Endothelial cell of umbilical vein (primary cell): ENCODE results near the gene COL8A1. TPM values are rescaled to one million over a fixed set of nuclear protein-coding genes. Genes with fewer than 3 reads are reported as not detected.

Experiments used
- BruUV-seq: library from RNA; stranded (reverse); fragments of 400-500 nt; replicated peaks from 2 replicates; lab custom pipeline; 2021; lab: Mats Ljungman, UMichigan
- CTCF ChIA-PET: fragments of 300-600, 350-600 bp; sonication (Branson Sonifier 250); formaldehyde crosslinking; loops from one replicate; lab custom pipeline; 2021; ENCODE audit warnings: antibody characterized with exemption, inconsistent platforms; lab: Charles Lee
- POLR2A ChIA-PET: fragments of 300-600, 350-600 bp; sonication (Branson Sonifier 250); formaldehyde crosslinking; loops from one replicate; lab custom pipeline; 2021; ENCODE audit warnings: antibody characterized with exemption, inconsistent platforms; lab: Charles Lee
- DNase-seq: peaks from one replicate; pipeline ENCODE4 v3.0.0-alpha.2; 2011; ENCODE audit warnings: low read depth, low spot score
- FAIRE-seq: peaks from 2 replicates; lab custom pipeline; 2011; peaks lifted over from hg19 to GRCh38; lab: Jason Lieb, UNC
- H2AFZ ChIP-seq: 2 replicates; pipeline ENCODE4 v1.6.0; 2012; ENCODE audit warnings: low read depth, low read length, control low read depth, inconsistent platforms
- H3K27ac ChIP-seq: 2 replicates; pipeline ENCODE4 v1.5.1; 2011; ENCODE audit warnings: low read depth, mild to moderate bottlenecking, control low read depth, low read length, moderate library complexity; ENCODE audit not compliant: insufficient read depth
- H3K27me3 ChIP-seq, 2 experiments: 2 replicates each; pipeline versions ENCODE4 v1.6.0 to v1.6.1; 2011; ENCODE audit warnings: low read length in 2 of 2, mixed read lengths in 1 of 2; ENCODE audit not compliant: control insufficient read depth in 2 of 2, insufficient read depth in 2 of 2
- H3K36me3 ChIP-seq, 2 experiments: 2 replicates in 1 of 2; 3 replicates in 1 of 2; pipeline ENCODE4 v1.5.1; 2011; ENCODE audit warnings: low read length in 2 of 2, mild to moderate bottlenecking in 1 of 2, moderate library complexity in 1 of 2; ENCODE audit not compliant: control insufficient read depth in 2 of 2, insufficient read depth in 2 of 2; ENCODE audit errors: extremely low read depth in 1 of 2
- H3K4me1 ChIP-seq: 3 replicates; pipeline ENCODE4 v1.5.1; 2011; ENCODE audit warnings: mild to moderate bottlenecking, low read length; ENCODE audit not compliant: control insufficient read depth, insufficient read depth; ENCODE audit errors: extremely low read depth
- H3K4me2 ChIP-seq: 2 replicates; pipeline ENCODE4 v1.6.1; 2011; ENCODE audit warnings: low read length, control low read depth, mixed read lengths; ENCODE audit not compliant: insufficient read depth
- H3K4me3 ChIP-seq, 3 experiments: fragments of 200-600 bp in 1 of 3; sonication (generic), shearing (Covaris generic) in 1 of 3; replicated peaks in 1 of 3; 2 replicates each; pipeline ENCODE4 v1.5.1; 2011 to 2016; ENCODE audit warnings: control low read depth in 3 of 3, low read length in 3 of 3, mild to moderate bottlenecking in 2 of 3, inconsistent platforms in 1 of 3, low read depth in 1 of 3, moderate library complexity in 1 of 3; ENCODE audit not compliant: insufficient read depth in 1 of 3
- H3K79me2 ChIP-seq: 2 replicates; pipeline ENCODE4 v1.6.0; 2012; ENCODE audit warnings: low read length, inconsistent platforms; ENCODE audit not compliant: control insufficient read depth, insufficient read depth
- H3K9ac ChIP-seq: replicated peaks from 2 replicates; pipeline ENCODE3; 2011; ENCODE audit warnings: low read length, control low read depth; ENCODE audit not compliant: insufficient read depth; ENCODE audit errors: extremely low read depth
- H3K9me1 ChIP-seq: replicated peaks from 3 replicates; pipeline ENCODE4 v1.6.0; 2011; ENCODE audit warnings: mild to moderate bottlenecking, low read length; ENCODE audit not compliant: control insufficient read depth, insufficient read depth; ENCODE audit errors: extremely low read depth
- H3K9me3 ChIP-seq: replicated peaks from 2 replicates; pipeline ENCODE4 v1.5.1; 2012; ENCODE audit warnings: low read length, inconsistent platforms; ENCODE audit not compliant: control insufficient read depth, insufficient read depth
- H4K20me1 ChIP-seq: replicated peaks from 2 replicates; pipeline ENCODE3; 2011; ENCODE audit warnings: mild to moderate bottlenecking, low read length; ENCODE audit not compliant: control insufficient read depth, insufficient read depth; ENCODE audit errors: extremely low read depth
- CTCF ChIP-seq, 2 donors: IDR thresholded peaks; 1 replicate in 1 of 2; 2 replicates in 1 of 2; pipeline ENCODE4 v1.5.1; 2011; ENCODE audit warnings: low read length in 2 of 2, mild to moderate bottlenecking in 2 of 2, moderate library complexity in 2 of 2, control low read depth in 1 of 2, inconsistent platforms in 1 of 2, low read depth in 1 of 2; ENCODE audit not compliant: insufficient read depth in 1 of 2; ENCODE audit errors: extremely low read depth in 1 of 2
- EZH2 ChIP-seq: IDR thresholded peaks from 2 replicates; pipeline ENCODE4 v1.6.1; 2012; ENCODE audit warnings: borderline replicate concordance, low read depth, mild to moderate bottlenecking, moderate library complexity, low read length, inconsistent platforms; ENCODE audit not compliant: severe bottlenecking
- FOS ChIP-seq: IDR thresholded peaks from 2 replicates; pipeline ENCODE4 v1.6.1; 2011; ENCODE audit warnings: mild to moderate bottlenecking, low read length, moderate library complexity, borderline replicate concordance; ENCODE audit not compliant: insufficient read depth
- GATA2 ChIP-seq: IDR thresholded peaks from 2 replicates; pipeline ENCODE4 v1.7.0; 2011; ENCODE audit warnings: low read depth, mild to moderate bottlenecking, moderate library complexity, mixed read lengths, low read length; ENCODE audit not compliant: insufficient read length, insufficient read depth
- JUN ChIP-seq: IDR thresholded peaks from 2 replicates; pipeline ENCODE4 v1.6.1; 2011; ENCODE audit warnings: borderline replicate concordance, low read depth; ENCODE audit not compliant: insufficient read length, insufficient read depth
- MYC ChIP-seq: IDR thresholded peaks from one replicate; pipeline ENCODE4 v1.6.1; 2011; ENCODE audit warnings: mild to moderate bottlenecking, low read depth, low read length
- POLR2A ChIP-seq: IDR thresholded peaks from 2 replicates; pipeline ENCODE4 v1.6.1; 2012; ENCODE audit warnings: low read depth, mild to moderate bottlenecking, control low read depth, low read length
- POLR2AphosphoS5 ChIP-seq: IDR thresholded peaks from 2 replicates; pipeline ENCODE4 v1.6.1; 2012; ENCODE audit warnings: low read depth, mild to moderate bottlenecking, control low read depth, low read length, moderate library complexity; ENCODE audit not compliant: insufficient read depth
- dilution Hi-C: fragments of 300-500 bp; cut with MboI; formaldehyde crosslinking; loops from one replicate; pipeline ENCODE4 v1.15.0; 2019; ENCODE audit warnings: low sequenced_read_pairs; ENCODE audit not compliant: extremely low pct_ligation_motif_present
- intact Hi-C: fragments of 100-400 bp; cut with micrococcal nuclease; formaldehyde crosslinking; loops from one replicate; pipeline ENCODE4 v1.10.0; 2022
- polyA plus RNA-seq, 4 experiments: library from polyadenylated mRNA; depleted of rRNA in 3 of 4; stranded (reverse) in 3 of 4; unstranded in 1 of 4; fragments of >200 nt; gene quantifications; 2 replicates each; pipeline versions ENCODE4 v1.2.1 to v1.2.3, GENCODE V29; 2011 to 2012; ENCODE audit warnings: missing spikeins in 1 of 4
- total RNA-seq: library from RNA; stranded (reverse); gene quantifications from 2 replicates; pipeline ENCODE4 v1.2.3, GENCODE V29; 2021
- TF ChIP-seq, protein P1 (sequence below): IDR thresholded peaks from 2 replicates; pipeline ENCODE4 v1.6.1; 2011; ENCODE audit not compliant: insufficient read depth, insufficient read length

The COL8A1 gene
- total and polyA plus RNA-seq, 2 donors (not counting 3 experiments of a cell fraction or from before 2014, with no cell fraction given), result 358 to 634 TPM

DNA sequence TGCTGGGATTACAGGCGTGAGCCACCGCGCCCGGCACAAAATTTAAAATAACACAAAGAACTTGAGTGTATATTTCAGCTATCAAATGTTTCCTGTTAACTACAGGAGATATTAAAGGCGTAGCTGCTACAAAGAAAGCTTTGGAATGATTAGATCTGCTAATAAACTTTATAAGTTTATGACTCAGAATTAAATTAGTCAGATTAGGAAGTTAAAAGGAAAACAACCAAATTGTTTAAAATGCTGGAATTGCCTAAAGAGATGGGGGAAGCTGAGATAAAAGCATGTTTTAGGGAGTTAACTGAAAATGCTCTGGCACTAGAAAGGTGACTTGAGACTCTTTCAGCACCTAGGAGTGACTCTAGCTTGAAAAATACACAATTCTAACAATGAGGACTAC is 58.9 kb downstream of the COL8A1 start:
- Histone ChIP-seq H2AFZ (no peak overlapping the region), H3K4me2 (no peak overlapping the region), H3K9me1 (no peaks in the 10 kb centered on the region), H4K20me1 (no peaks in the 10 kb centered on the region), H3K9ac (no peak overlapping the region), H3K9me3 (no peaks in the 10 kb centered on the region), H3K4me1 (peaks cover 34% of the 10 kb centered on the region), H3K36me3 (peaks cover 2 to 7% of the 10 kb centered on the region in 2 experiments), H3K79me2 (peaks cover 17% of the 10 kb centered on the region), H3K4me3 (no peak overlapping the region), H3K27ac (no peak overlapping the region), H3K27me3 (no peaks in the 10 kb centered on the region)
- DNase-seq (no peak), FAIRE-seq (no peak)
- intact Hi-C loops, result no loop called here
- ChIA-PET CTCF (interaction anchor here (0.8 to 1.0 kb wide), 3 partner anchors 12 to 135 kb away, joined by 3 to 4 read pairs (median 3); no protein-coding TSS in a partner anchor), POLR2A (no interaction called here)
- dilution Hi-C loops, result no loop called here
- no TSS peak for BruUV-seq
- TF ChIP-seq CTCF (IDR thresholded peaks at IDR 0.05; ENCODE audit: extremely low read depth in 1 of 2, insufficient read depth in 1 of 2, low read depth in 1 of 2, low read length in 2 of 2) (no peak), POLR2AphosphoS5 (no peak), GATA2 (no peak), MYC (no peak), EZH2 (no peak), JUN (no peak), FOS (no peak), POLR2A (no peak)
- TF ChIP-seq, protein P1, sequence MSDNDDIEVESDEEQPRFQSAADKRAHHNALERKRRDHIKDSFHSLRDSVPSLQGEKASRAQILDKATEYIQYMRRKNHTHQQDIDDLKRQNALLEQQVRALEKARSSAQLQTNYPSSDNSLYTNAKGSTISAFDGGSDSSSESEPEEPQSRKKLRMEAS, result no peak
